CD8-positive, alpha-beta memory T cell (primary cell): ENCODE measurements around the gene F8. TPM values are rescaled to one million over a fixed set of nuclear protein-coding genes. Genes with fewer than 3 reads are reported as not detected.

Experiments
- CTCF ChIA-PET: fragments of 350-600 bp; sonication (Branson Sonifier 250); formaldehyde crosslinking; loops from one replicate; lab custom pipeline; 2021; ENCODE audit warnings: antibody characterized with exemption; lab: Charles Lee
- POLR2A ChIA-PET: fragments of 350-600 bp; sonication (Branson Sonifier 250); formaldehyde crosslinking; loops from one replicate; lab custom pipeline; 2021; ENCODE audit warnings: antibody characterized with exemption; lab: Charles Lee
- DNase-seq, 5 donors: peaks; one replicate each; pipeline versions ENCODE4 v3.0.0 to v3.0.0-alpha.2; 2020 to 2022; ENCODE audit warnings: mixed read lengths in 1 of 5
- H3K27ac ChIP-seq: one replicate; pipeline ENCODE4 v1.7.0; 2013; ENCODE audit warnings: low read depth, mild to moderate bottlenecking, low read length, moderate library complexity
- H3K27me3 ChIP-seq: 2 replicates; pipeline ENCODE4 v1.7.0; 2013; ENCODE audit warnings: low read length, mild to moderate bottlenecking; ENCODE audit not compliant: insufficient read depth, poor library complexity, severe bottlenecking
- H3K36me3 ChIP-seq: 2 replicates; pipeline ENCODE4 v1.7.0; 2013; ENCODE audit warnings: mild to moderate bottlenecking, low read length, moderate library complexity; ENCODE audit not compliant: insufficient read depth
- H3K4me1 ChIP-seq: 2 replicates; pipeline ENCODE4 v1.7.0; 2013; ENCODE audit warnings: mild to moderate bottlenecking, low read length, moderate library complexity; ENCODE audit not compliant: insufficient read depth
- H3K4me3 ChIP-seq: 2 replicates; pipeline ENCODE4 v1.7.0; 2013; ENCODE audit warnings: mild to moderate bottlenecking, low read length
- H3K9me3 ChIP-seq: 2 replicates; pipeline ENCODE4 v1.7.0; 2013; ENCODE audit warnings: mild to moderate bottlenecking, low read length
- H3K27ac Mint-ChIP-seq, 8 donors: one replicate each; pipeline ENCODE4 v1.8.0; 2020 to 2021; ENCODE audit warnings: mixed read lengths in 8 of 8, mild to moderate bottlenecking in 6 of 8, inconsistent platforms in 3 of 8, moderate library complexity in 3 of 8
- H3K27me3 Mint-ChIP-seq, 2 donors: one replicate each; pipeline ENCODE4 v1.8.0; 2020 to 2021; ENCODE audit warnings: mixed read lengths in 2 of 2, mild to moderate bottlenecking in 1 of 2, moderate library complexity in 1 of 2
- H3K36me3 Mint-ChIP-seq, 3 donors: one replicate each; pipeline ENCODE4 v1.8.0; 2020 to 2021; ENCODE audit warnings: mixed read lengths in 3 of 3, inconsistent platforms in 1 of 3, mild to moderate bottlenecking in 1 of 3
- H3K4me1 Mint-ChIP-seq, 3 donors: one replicate each; pipeline ENCODE4 v1.8.0; 2020 to 2021; ENCODE audit warnings: mixed read lengths in 3 of 3, inconsistent platforms in 1 of 3, mild to moderate bottlenecking in 1 of 3
- H3K4me3 Mint-ChIP-seq, 7 donors: one replicate each; pipeline ENCODE4 v1.8.0; 2020 to 2021; ENCODE audit warnings: mixed read lengths in 7 of 7, mild to moderate bottlenecking in 6 of 7, moderate library complexity in 4 of 7, inconsistent platforms in 2 of 7
- H3K9me3 Mint-ChIP-seq, 5 donors: one replicate each; pipeline ENCODE4 v1.8.0; 2020 to 2022; ENCODE audit warnings: mixed read lengths in 5 of 5, mild to moderate bottlenecking in 3 of 5, moderate library complexity in 2 of 5, inconsistent platforms in 1 of 5
- polyA plus RNA-seq: library from polyadenylated mRNA; unstranded; fragments of 300-500 nt; fragmentation: Illumina TruSeq; gene quantifications from one replicate; pipeline ENCODE4 v1.2.3, GENCODE V29; 2021
- total RNA-seq, 2 experiments: library from RNA; stranded (reverse); gene quantifications; one replicate each; pipeline ENCODE4 v1.2.3, GENCODE V29; 2021

Gene F8
- total and polyA plus RNA-seq, 3 experiments from 2014 or later, result 10.8 to 15.2 (median 11.9) TPM

DNA sequence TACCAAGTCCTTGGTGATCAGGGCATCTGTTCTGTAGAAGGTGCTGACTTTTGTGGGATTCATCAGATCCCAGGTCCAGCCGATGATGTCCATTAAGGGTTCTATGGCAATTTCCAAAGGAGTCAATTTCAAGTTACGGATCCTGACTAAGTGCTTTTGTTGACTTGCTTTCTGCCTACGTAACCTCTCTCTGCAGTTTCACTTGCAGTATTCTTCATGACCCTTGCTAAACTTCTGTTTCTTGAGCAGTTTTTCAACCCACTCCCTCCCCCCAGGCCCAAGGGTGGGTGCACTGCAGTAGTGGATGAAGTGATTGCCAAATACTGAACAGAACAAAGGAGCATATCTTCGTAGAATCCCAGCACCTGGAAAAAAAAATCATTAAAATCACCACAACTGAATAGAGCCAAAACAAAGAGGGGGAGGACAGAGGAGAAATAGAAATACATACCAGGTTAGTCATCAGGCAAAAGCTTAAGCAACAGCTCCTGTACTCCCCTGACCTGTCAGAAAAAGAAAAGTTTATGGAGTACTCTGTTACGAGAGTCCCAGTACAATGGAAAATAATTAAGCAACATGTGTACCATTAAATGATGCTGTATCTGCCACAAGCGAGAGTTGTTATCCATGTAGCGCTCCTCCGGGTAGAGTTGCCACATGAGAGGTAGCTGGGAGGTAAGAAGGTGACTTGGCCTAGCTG lies 42.7 kb upstream of the F8 start:
- H3K4me1 ChIP-seq, result peaks cover 11% of the 10 kb centered on the region
- no peaks in the 10 kb centered on the region for H3K9me3 Mint-ChIP-seq
- H3K27ac Mint-ChIP-seq, result peak overlapping the region in 1 of 8 donors; percentile 59
- DNase-seq, result no peak
- H3K27me3 Mint-ChIP-seq, result no peaks in the 10 kb centered on the region
- no peaks in the 10 kb centered on the region for H3K36me3 ChIP-seq
- H3K4me3 Mint-ChIP-seq, result no peak overlapping the region
- H3K9me3 ChIP-seq, result no peaks in the 10 kb centered on the region
- H3K36me3 Mint-ChIP-seq, result peaks cover 0 to 27% (median 3%) of the 10 kb centered on the region in 3 donors
- H3K4me1 Mint-ChIP-seq, result peaks cover 12 to 35% (median 27%) of the 10 kb centered on the region in 3 donors
- no peak overlapping the region for H3K4me3 ChIP-seq
- CTCF ChIA-PET, result no interaction called here
- no peak overlapping the region for H3K27ac ChIP-seq
- POLR2A ChIA-PET, result no interaction called here
- no peaks in the 10 kb centered on the region for H3K27me3 ChIP-seq

DNA sequence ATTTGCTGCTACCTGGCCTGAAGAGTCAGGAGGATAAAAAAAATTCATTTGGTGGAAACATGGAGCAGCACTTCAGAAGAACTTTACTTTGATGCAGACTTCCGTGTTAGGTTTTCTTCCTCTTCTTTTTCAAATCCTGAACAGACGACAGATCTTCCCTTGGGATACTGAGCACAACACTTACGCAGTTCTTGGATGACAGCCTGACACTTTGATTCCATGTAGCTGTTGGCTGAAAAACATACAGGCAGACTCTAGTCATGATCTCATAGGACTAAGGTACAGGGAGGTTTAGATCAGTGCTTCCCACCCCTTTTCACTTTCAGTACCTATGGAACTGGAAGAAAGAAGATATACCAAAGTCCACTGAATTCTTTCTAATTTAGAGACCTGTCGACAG lies 39.2 kb upstream of the F8 start:
- H3K36me3 Mint-ChIP-seq, result peaks cover 0 to 30% (median 3%) of the 10 kb centered on the region in 3 donors
- POLR2A ChIA-PET, result no interaction called here
- Histone ChIP-seq H3K4me3 (no peak overlapping the region), H3K36me3 (no peaks in the 10 kb centered on the region), H3K4me1 (peaks cover 5% of the 10 kb centered on the region), H3K27ac (no peak overlapping the region), H3K9me3 (no peaks in the 10 kb centered on the region), H3K27me3 (no peaks in the 10 kb centered on the region)
- no peak overlapping the region for H3K4me3 Mint-ChIP-seq
- no peak overlapping the region for H3K27ac Mint-ChIP-seq
- H3K9me3 Mint-ChIP-seq, result no peaks in the 10 kb centered on the region
- no peak for DNase-seq
- H3K4me1 Mint-ChIP-seq, result peaks cover 9 to 16% (median 16%) of the 10 kb centered on the region in 3 donors
- CTCF ChIA-PET, result interaction anchor here (1.3 kb wide), 1 partner anchor 13 kb away, joined by 4 read pairs; no protein-coding TSS in a partner anchor
- H3K27me3 Mint-ChIP-seq, result no peaks in the 10 kb centered on the region

DNA sequence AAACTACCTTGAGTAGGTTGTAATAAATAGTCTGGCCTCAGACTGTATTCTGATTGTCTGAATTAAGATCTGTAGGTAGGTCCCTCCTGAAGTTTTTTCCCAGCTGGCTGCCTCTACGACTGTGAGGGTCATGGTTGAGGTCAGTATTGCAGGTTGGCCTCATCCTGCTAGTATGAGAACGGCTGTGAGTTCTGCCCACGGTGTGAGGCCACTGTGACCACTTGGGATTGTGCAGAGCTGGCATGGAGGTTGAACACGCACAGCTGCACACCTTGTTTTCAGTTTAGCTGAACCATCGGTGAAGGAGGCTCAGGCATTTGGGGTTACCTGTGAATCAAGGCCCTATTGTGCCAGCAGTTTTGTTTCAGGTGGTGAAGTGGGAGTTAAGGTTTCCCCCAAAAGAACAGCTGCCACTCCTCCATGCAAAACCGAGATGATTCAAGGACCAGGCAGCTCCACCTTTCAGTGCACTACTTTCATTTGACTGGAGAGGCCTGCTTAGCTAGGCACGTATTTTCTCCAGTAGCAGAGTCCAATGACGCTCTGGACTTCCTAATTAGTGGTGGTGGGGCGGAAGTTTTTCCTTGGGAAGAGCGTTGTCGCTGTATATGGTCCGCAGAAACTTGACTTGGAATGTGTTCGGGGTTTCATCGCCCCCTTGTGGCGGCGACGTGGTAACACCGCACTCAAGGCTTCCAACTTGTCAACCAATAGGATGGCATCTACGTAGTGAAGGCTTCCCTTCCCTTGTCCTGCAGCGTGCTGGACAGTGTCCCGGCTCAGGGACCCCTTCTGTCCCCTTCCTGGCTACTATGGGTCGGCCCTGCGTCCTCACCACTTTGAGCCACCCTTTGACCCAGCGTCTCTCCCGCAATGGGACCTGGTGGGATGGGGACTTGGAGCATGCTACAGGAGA lies 34.6 kb upstream of the F8 start:
- ChIA-PET CTCF (interaction anchor here (0.8 to 2.1 kb wide), 10 partner anchors 10 to 137 kb away, joined by 3 to 13 read pairs (median 4); partner anchors contain the start of gene FUNDC2), POLR2A (interaction anchor here (1.3 kb wide), 1 partner anchor 30 kb away, joined by 12 read pairs; the partner anchor contains the start of gene FUNDC2)
- peak; percentile 29 to 67 (median 51) for DNase-seq
- Mint-ChIP-seq H3K36me3 (peaks cover 0 to 39% (median 4%) of the 10 kb centered on the region in 3 donors), H3K27me3 (no peaks in the 10 kb centered on the region), H3K9me3 (no peaks in the 10 kb centered on the region), H3K27ac (peak overlapping the region; percentile 36 to 93 (median 72)), H3K4me1 (peaks cover 13 to 23% (median 22%) of the 10 kb centered on the region in 3 donors), H3K4me3 (peak overlapping the region in 6 of 7 donors; percentile 34 to 83 (median 70))
- H3K27me3 ChIP-seq, result no peaks in the 10 kb centered on the region
- no peaks in the 10 kb centered on the region for H3K36me3 ChIP-seq
- peak overlapping the region; percentile 3 for H3K4me3 ChIP-seq
- H3K4me1 ChIP-seq, result peaks cover 9% of the 10 kb centered on the region
- H3K27ac ChIP-seq, result no peak overlapping the region
- H3K9me3 ChIP-seq, result no peaks in the 10 kb centered on the region

DNA sequence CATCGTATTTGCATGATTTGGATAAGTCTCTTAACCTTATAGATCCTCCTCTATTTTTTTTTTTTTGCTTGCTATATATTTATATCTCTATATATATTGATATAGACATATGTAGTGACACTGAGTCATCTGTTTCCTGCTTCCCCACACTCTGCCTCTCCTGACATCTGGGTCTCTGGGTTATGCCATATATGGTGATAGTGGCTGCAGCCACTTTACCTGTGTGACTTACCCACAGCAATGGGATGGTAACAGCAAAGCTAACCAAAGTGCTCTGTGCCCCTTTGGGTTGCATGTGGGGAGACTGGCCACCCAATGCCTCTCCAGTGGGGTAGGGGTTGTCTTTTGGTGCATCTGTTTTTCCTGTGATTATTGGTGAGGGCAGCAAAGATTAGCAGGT lies 33.9 kb upstream of the F8 start:
- peaks cover 0 to 41% (median 1%) of the 10 kb centered on the region in 3 donors for H3K36me3 Mint-ChIP-seq
- Histone ChIP-seq H3K27me3 (no peaks in the 10 kb centered on the region), H3K9me3 (no peaks in the 10 kb centered on the region), H3K4me1 (peaks cover 9% of the 10 kb centered on the region), H3K36me3 (no peaks in the 10 kb centered on the region), H3K4me3 (no peak overlapping the region), H3K27ac (no peak overlapping the region)
- DNase-seq, result no peak
- no peaks in the 10 kb centered on the region for H3K9me3 Mint-ChIP-seq
- peak overlapping the region in 7 of 8 donors; percentile 36 to 81 (median 68) for H3K27ac Mint-ChIP-seq
- ChIA-PET POLR2A (interaction anchor here (1.3 kb wide), 1 partner anchor 30 kb away, joined by 12 read pairs; the partner anchor contains the start of gene FUNDC2), CTCF (interaction anchor here (0.8 to 2.1 kb wide), 10 partner anchors 10 to 137 kb away, joined by 3 to 13 read pairs (median 4); partner anchors contain the start of gene FUNDC2)
- peak overlapping the region in 4 of 7 donors; percentile 5 to 70 (median 46) for H3K4me3 Mint-ChIP-seq
- H3K4me1 Mint-ChIP-seq, result peaks cover 13 to 23% (median 22%) of the 10 kb centered on the region in 3 donors
- H3K27me3 Mint-ChIP-seq, result no peaks in the 10 kb centered on the region

DNA sequence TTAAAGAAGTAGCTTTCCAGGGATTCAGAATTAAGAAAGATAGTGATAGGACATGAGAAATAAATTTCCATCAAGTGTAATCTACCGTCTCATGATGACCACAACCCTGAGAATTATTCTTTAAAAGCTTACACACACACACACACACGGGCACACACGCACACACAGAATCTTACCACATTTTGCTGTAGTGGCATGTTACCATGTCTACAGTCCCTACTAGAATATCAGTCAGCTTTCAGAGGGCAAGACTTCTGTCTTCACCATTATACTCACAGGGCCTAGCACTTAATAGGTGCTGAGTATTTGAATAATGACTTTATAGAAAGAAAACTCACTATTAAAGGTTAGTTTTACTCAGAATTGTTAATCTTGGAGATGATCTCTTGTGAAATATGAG lies 33.0 kb upstream of the F8 start:
- DNase-seq, result no peak
- Histone ChIP-seq H3K27me3 (no peaks in the 10 kb centered on the region), H3K36me3 (no peaks in the 10 kb centered on the region), H3K4me1 (peaks cover 9% of the 10 kb centered on the region), H3K4me3 (no peak overlapping the region), H3K27ac (no peak overlapping the region), H3K9me3 (no peaks in the 10 kb centered on the region)
- ChIA-PET POLR2A (interaction anchor here (0.7 kb wide), 1 partner anchor 20 kb away, joined by 3 read pairs; no protein-coding TSS in a partner anchor), CTCF (interaction anchor here (2.1 kb wide), 1 partner anchor 76 kb away, joined by 13 read pairs; no protein-coding TSS in a partner anchor)
- H3K36me3 Mint-ChIP-seq, result peaks cover 0 to 44% (median 1%) of the 10 kb centered on the region in 3 donors
- H3K4me3 Mint-ChIP-seq, result no peak overlapping the region
- H3K27ac Mint-ChIP-seq, result peak overlapping the region in 2 of 8 donors; percentile 17 to 42
- H3K9me3 Mint-ChIP-seq, result no peaks in the 10 kb centered on the region
- H3K27me3 Mint-ChIP-seq, result no peaks in the 10 kb centered on the region
- peaks cover 13 to 27% (median 23%) of the 10 kb centered on the region in 3 donors for H3K4me1 Mint-ChIP-seq

DNA sequence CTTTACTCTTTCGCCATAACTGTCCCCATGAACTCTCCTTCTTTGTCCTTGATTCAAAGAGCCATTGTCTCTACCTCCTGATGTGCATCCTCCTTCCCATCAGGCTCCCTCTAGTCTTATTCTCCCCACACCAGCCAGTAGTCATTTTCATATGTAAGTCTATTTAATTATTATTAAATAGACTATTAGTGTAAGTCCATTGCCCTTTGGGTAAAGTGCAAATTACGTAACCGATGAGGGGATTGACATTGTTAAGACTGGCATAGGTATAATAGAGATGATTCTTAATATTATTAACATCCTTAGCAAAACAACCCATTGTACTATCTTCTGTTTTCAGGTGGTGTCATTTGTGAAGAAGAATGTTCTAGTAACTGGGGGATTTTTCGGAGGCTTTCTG lies 31.7 kb upstream of the F8 start:
- H3K27ac Mint-ChIP-seq, result peak overlapping the region in 2 of 8 donors; percentile 1 to 27
- Histone ChIP-seq H3K9me3 (no peaks in the 10 kb centered on the region), H3K36me3 (no peaks in the 10 kb centered on the region), H3K27ac (no peak overlapping the region), H3K4me3 (no peak overlapping the region), H3K27me3 (no peaks in the 10 kb centered on the region), H3K4me1 (peaks cover 9% of the 10 kb centered on the region)
- H3K27me3 Mint-ChIP-seq, result no peaks in the 10 kb centered on the region
- POLR2A ChIA-PET, result no interaction called here
- no peak for DNase-seq
- H3K36me3 Mint-ChIP-seq, result peaks cover 0 to 37% (median 1%) of the 10 kb centered on the region in 3 donors
- peaks cover 13 to 29% (median 25%) of the 10 kb centered on the region in 3 donors for H3K4me1 Mint-ChIP-seq
- no peaks in the 10 kb centered on the region for H3K9me3 Mint-ChIP-seq
- CTCF ChIA-PET, result interaction anchor here (1.3 kb wide), 1 partner anchor 74 kb away, joined by 3 read pairs; no protein-coding TSS in a partner anchor
- no peak overlapping the region for H3K4me3 Mint-ChIP-seq

DNA sequence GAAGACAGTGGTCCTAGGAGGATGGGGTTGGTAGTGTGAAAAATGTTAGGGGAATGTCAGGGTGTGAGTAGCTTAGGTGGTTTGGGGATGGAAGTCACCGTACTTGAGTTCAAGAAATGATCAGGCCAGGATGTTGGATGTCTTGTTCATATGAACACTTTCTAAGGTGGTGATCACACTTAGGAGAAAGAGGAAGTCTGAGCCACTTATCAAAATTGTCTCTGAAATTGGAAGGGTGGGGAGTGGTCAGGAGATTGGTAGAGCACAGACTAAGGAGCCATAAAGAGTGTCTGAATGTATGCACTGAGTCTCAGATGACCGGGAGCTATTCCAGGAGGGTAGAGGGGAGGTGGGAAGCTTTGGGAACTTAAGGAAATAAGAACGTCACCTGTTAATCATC lies 31.1 kb upstream of the F8 start:
- Mint-ChIP-seq H3K27me3 (no peaks in the 10 kb centered on the region), H3K36me3 (peaks cover 0 to 40% (median 1%) of the 10 kb centered on the region in 3 donors), H3K4me1 (peaks cover 16 to 35% (median 31%) of the 10 kb centered on the region in 3 donors), H3K27ac (peak overlapping the region in 4 of 8 donors; percentile 3 to 33 (median 18)), H3K9me3 (no peaks in the 10 kb centered on the region), H3K4me3 (no peak overlapping the region)
- H3K4me1 ChIP-seq, result peaks cover 9% of the 10 kb centered on the region
- no peaks in the 10 kb centered on the region for H3K36me3 ChIP-seq
- no peak overlapping the region for H3K27ac ChIP-seq
- H3K9me3 ChIP-seq, result no peaks in the 10 kb centered on the region
- DNase-seq, result no peak
- H3K27me3 ChIP-seq, result no peaks in the 10 kb centered on the region
- ChIA-PET POLR2A (no interaction called here), CTCF (interaction anchor here (1.3 kb wide), 1 partner anchor 74 kb away, joined by 3 read pairs; no protein-coding TSS in a partner anchor)
- H3K4me3 ChIP-seq, result no peak overlapping the region
